ENCODE data around the gene ZNF385C. TPM values are rescaled to one million over a fixed set of nuclear protein-coding genes. Genes with fewer than 3 reads are reported as not detected.

The ZNF385C gene
- total RNA-seq, 6 experiments from 2014 or later: 0.11 to 1.2 (median 0.11) TPM; not detected in 3

GRCh38 chr17:42027961-42028790 lies 70.1 kb downstream of the ZNF385C start:
- Histone ChIP-seq H3K27me3 (no peaks in the 10 kb centered on the region), H3K36me3 (no peaks in the 10 kb centered on the region), H3K9me3 (no peaks in the 10 kb centered on the region), H3K27ac (no peak overlapping the region), H3K4me1 (peaks cover 3 to 29% (median 14%) of the 10 kb centered on the region in 4 donors), H3K4me3 (no peak overlapping the region)
- TF ChIP-seq POLR2A (IDR thresholded peaks at IDR 0.05): no peak
- TF ChIP-seq, protein P1, sequence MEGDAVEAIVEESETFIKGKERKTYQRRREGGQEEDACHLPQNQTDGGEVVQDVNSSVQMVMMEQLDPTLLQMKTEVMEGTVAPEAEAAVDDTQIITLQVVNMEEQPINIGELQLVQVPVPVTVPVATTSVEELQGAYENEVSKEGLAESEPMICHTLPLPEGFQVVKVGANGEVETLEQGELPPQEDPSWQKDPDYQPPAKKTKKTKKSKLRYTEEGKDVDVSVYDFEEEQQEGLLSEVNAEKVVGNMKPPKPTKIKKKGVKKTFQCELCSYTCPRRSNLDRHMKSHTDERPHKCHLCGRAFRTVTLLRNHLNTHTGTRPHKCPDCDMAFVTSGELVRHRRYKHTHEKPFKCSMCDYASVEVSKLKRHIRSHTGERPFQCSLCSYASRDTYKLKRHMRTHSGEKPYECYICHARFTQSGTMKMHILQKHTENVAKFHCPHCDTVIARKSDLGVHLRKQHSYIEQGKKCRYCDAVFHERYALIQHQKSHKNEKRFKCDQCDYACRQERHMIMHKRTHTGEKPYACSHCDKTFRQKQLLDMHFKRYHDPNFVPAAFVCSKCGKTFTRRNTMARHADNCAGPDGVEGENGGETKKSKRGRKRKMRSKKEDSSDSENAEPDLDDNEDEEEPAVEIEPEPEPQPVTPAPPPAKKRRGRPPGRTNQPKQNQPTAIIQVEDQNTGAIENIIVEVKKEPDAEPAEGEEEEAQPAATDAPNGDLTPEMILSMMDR (IDR thresholded peaks at IDR 0.05): peak; percentile 23 to 47 (median 38)
- ATAC-seq (peak; percentile 20 to 48 (median 45)), DNase-seq (peak in 1 of 3 donors; percentile 53)
- WGBS (ENCODE audit: insufficient coverage, low coverage, low lambda C conversion rate, missing lambda C conversion rate): 59% methylated on average over 11 of the region's 19 CpGs
- intact Hi-C loops (cut with DNase I): loop anchor here (5.0 to 10.0 kb wide), 2 partner anchors 63 to 89 kb away; partner anchors contain the start of gene CNP (in 2 of the 2)

DNA sequence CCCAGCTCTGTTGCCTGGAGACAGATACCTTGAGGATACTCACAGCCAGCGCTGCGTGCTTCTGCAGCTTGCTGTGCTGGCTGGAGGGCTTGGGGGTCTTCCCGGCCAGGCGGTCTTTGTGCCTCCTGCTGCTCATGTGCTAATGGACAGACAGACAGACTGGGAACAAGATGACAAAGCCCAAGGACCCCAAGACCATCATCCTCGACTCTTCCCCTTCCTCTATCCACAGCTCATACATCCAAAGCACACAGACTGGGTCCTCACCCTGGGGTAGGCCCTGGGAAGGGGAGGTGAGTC lies 70.7 kb downstream of the ZNF385C start:
- Histone ChIP-seq H3K27ac (no peak overlapping the region), H3K4me1 (peaks cover 3 to 36% (median 16%) of the 10 kb centered on the region in 4 donors), H3K9me3 (no peaks in the 10 kb centered on the region), H3K4me3 (no peak overlapping the region), H3K36me3 (peaks cover 0 to 5% (median 2%) of the 10 kb centered on the region in 4 donors), H3K27me3 (no peaks in the 10 kb centered on the region)
- intact Hi-C loops (cut with DNase I): loop anchor here (5.0 to 10.0 kb wide), 2 partner anchors 63 to 90 kb away; partner anchors contain the start of gene CNP (in 2 of the 2)
- no CpG with 5 or more reads among the region's 5 CpGs for WGBS (ENCODE audit: insufficient coverage, low coverage, low lambda C conversion rate, missing lambda C conversion rate)
- DNase-seq (no peak), ATAC-seq (no peak)
- no peak for TF ChIP-seq POLR2A (IDR thresholded peaks at IDR 0.05)
- TF ChIP-seq, protein P1 (IDR thresholded peaks at IDR 0.05): no peak

- no peak for ATAC-seq
- no peak for TF ChIP-seq POLR2A (IDR thresholded peaks at IDR 0.05)
- TF ChIP-seq, protein P1 (IDR thresholded peaks at IDR 0.05): no peak
- no peak overlapping the region for H3K4me3 ChIP-seq
- intact Hi-C loops (cut with DNase I): loop anchor here (5.0 to 10.0 kb wide), 2 partner anchors 62 to 90 kb away; partner anchors contain the start of gene CNP (in 2 of the 2)
- H3K27me3 ChIP-seq: no peaks in the 10 kb centered on the region
- 57% methylated on average over 11 of the region's 17 CpGs for WGBS (ENCODE audit: insufficient coverage, low coverage, low lambda C conversion rate, missing lambda C conversion rate)
- peaks cover 3 to 37% (median 16%) of the 10 kb centered on the region in 4 donors for H3K4me1 ChIP-seq
- DNase-seq: no peak
- H3K36me3 ChIP-seq: peaks cover 0 to 8% (median 4%) of the 10 kb centered on the region in 4 donors
- no peak overlapping the region for H3K27ac ChIP-seq
- no peaks in the 10 kb centered on the region for H3K9me3 ChIP-seq
These were observed 71.2 kb downstream of the ZNF385C start for GRCh38 chr17:42026857-42027589.

GRCh38 chr17:42025936-42026335 lies 72.3 kb downstream of the ZNF385C start:
- Histone ChIP-seq H3K9me3 (no peaks in the 10 kb centered on the region), H3K4me1 (peaks cover 3 to 35% (median 19%) of the 10 kb centered on the region in 4 donors), H3K27me3 (no peaks in the 10 kb centered on the region), H3K36me3 (peaks cover 0 to 8% (median 4%) of the 10 kb centered on the region in 4 donors), H3K4me3 (no peak overlapping the region), H3K27ac (no peak overlapping the region)
- ATAC-seq: no peak
- intact Hi-C loops (cut with DNase I): loop anchor here (5.0 to 10.0 kb wide), 2 partner anchors 61 to 91 kb away; partner anchors contain the start of gene CNP (in 2 of the 2)
- TF ChIP-seq, protein P1 (IDR thresholded peaks at IDR 0.05): no peak
- no peak for DNase-seq
- 90% methylated on average over 2 of the region's 3 CpGs for WGBS (ENCODE audit: insufficient coverage, low coverage, low lambda C conversion rate, missing lambda C conversion rate)
